Prostate gland (tissue), 2 donors: ENCODE measurements around the gene RIMS1.

Source experiments
- CTCF ChIP-seq, 4 experiments: fragments of 200-600 bp in 2 of 4; fragments of 450-650 bp in 2 of 4; sonication (generic) in 2 of 4; IDR thresholded peaks; 1 replicate in 3 of 4; 2 replicates in 1 of 4; pipeline ENCODE4 v1.5.1; 2016 to 2019; ENCODE audit warnings: antibody characterized with exemption in 4 of 4, mild to moderate bottlenecking in 2 of 4, moderate library complexity in 2 of 4
- POLR2A ChIP-seq: fragments of 450-650 bp; IDR thresholded peaks from one replicate; pipeline ENCODE4 v1.6.1; 2016; ENCODE audit warnings: antibody characterized with exemption, mild to moderate bottlenecking
- POLR2AphosphoS5 ChIP-seq: sonication (generic); formaldehyde crosslinking; IDR thresholded peaks from one replicate; pipeline ENCODE4 v1.6.1; 2017; ENCODE audit warnings: antibody characterized with exemption

GRCh38 chr6:72271531-72271930 is 385.2 kb downstream of the RIMS1 start:
- TF ChIP-seq POLR2AphosphoS5 (no peak), CTCF (IDR thresholded peaks at IDR 0.05) (no peak), POLR2A (no peak)
